ENCODE measurements around the gene RPL32. TPM values are rescaled to one million over a fixed set of nuclear protein-coding genes. Genes with fewer than 3 reads are reported as not detected.
"Not testable (repeated sequence)": the region's sequence is repeated elsewhere in the genome, so short reads cannot be mapped to it uniquely, and the experiment has no call there.

The RPL32 gene
- total and polyA plus RNA-seq, 2 of the 4 experiments (the other 2 are of a cell fraction), result 566 to 1,856 TPM

DNA sequence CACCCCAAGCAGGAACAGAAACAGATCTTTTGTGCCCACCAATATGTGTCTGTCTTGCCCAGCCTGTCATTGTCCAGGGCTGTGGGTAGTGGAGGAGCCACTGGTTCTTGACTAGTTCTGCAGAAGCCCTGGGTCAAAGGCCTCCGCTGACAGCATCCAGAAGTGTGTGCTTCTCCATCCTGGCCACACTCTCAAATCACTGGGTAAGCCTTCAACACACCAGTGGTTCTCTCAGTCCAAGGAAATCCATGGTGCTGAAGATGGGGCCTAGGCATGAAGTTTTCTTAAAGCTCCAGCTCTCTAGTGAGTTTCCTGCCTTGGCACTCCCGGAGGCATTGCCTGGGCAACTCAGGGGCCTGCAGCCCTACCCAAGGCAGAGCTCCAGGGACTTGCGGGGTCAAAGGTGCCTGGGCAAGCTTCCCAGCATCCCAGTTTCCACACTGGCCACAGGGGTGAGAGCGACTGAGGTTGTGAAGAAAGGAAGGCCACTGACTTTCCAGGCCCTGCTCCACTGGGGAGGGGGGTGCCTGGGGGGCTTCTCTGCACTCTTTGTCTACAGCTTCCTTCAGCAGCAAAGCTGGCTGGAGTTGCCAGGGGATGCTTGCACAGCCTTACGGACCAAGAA is 37.9 kb upstream of the RPL32 start:
- Histone ChIP-seq H3K9ac (ENCODE audit: low read depth, low read length) (no peak overlapping the region), H3K36me3 (ENCODE audit: control insufficient read depth, insufficient read depth, low read length) (no peaks in the 10 kb centered on the region), H3K27me3 (ENCODE audit: control insufficient read depth, insufficient read depth, low read length) (peaks cover 28% of the 10 kb centered on the region), H3K4me1 (ENCODE audit: control insufficient read depth, insufficient read depth, low read length) (no peaks in the 10 kb centered on the region), H2AK9ac (replicated peaks; ENCODE audit: low read depth, low read length, poor library complexity) (no peak overlapping the region), H3K9me1 (ENCODE audit: insufficient read depth, low read length) (no peaks in the 10 kb centered on the region), H3K4ac (ENCODE audit: low read depth, low read length) (no peak overlapping the region), H3K14ac (replicated peaks; ENCODE audit: low read depth, low read length) (no peak overlapping the region), H3K9me3 (ENCODE audit: control insufficient read depth, insufficient read depth, low read length) (no peaks in the 10 kb centered on the region), H2BK15ac (ENCODE audit: low read depth, low read length) (no peak overlapping the region), H2AK5ac (ENCODE audit: low read depth, low read length) (no peak overlapping the region), H4K91ac (ENCODE audit: insufficient read depth, low read depth, low read length) (no peak overlapping the region), H2BK5ac (ENCODE audit: low read depth, low read length, poor library complexity, severe bottlenecking) (no peak overlapping the region), H3K4me2 (ENCODE audit: low read depth, low read length) (no peak overlapping the region), H2AFZ (replicated peaks; ENCODE audit: low read length, poor library complexity) (no peak overlapping the region), H3K56ac (ENCODE audit: extremely low read depth, insufficient read depth, low read length) (no peak overlapping the region), H4K8ac (ENCODE audit: low read depth in 2 of 2, low read length in 2 of 2) (no peak overlapping the region), H3K18ac (ENCODE audit: low read depth, low read length) (no peak overlapping the region), H3K4me3 (ENCODE audit: insufficient read depth, low read depth, low read length) (no peak overlapping the region), H4K5ac (ENCODE audit: low read depth, low read length) (no peak overlapping the region), H4K20me1 (ENCODE audit: insufficient read depth, low read length) (no peaks in the 10 kb centered on the region), H2BK120ac (ENCODE audit: low read depth, low read length) (no peak overlapping the region), H2BK20ac (ENCODE audit: low read depth, low read length) (no peak overlapping the region), H3K79me1 (ENCODE audit: low read depth in 1 of 2, low read length in 2 of 2) (no peaks in the 10 kb centered on the region), H3K27ac (ENCODE audit: insufficient read depth, low read length) (no peak overlapping the region), H3K23ac (ENCODE audit: low read depth, low read length) (no peak overlapping the region)
- POLR2A ChIA-PET (ENCODE audit: unreplicated experiment), result no interaction called here
- intact Hi-C loops (cut with micrococcal nuclease) (no loop called here), dilution Hi-C loops (cut with HindIII; ENCODE audit: low sequenced_read_pairs, unreplicated experiment) (no loop called here), in situ Hi-C loops (cut with MboI; ENCODE audit: low sequenced_read_pairs) (loop anchor here (25.0 kb wide), 1 partner anchor 742 kb away; no protein-coding TSS in a partner anchor)
- CTCF ChIA-PET, result interaction anchor here (1.6 kb wide), 1 partner anchor 11 kb away, joined by 4 read pairs; no protein-coding TSS in a partner anchor
- no peak for TF ChIP-seq SMC3 (IDR thresholded peaks at IDR 0.05; ENCODE audit: low read depth, low read length)
- no peak for TF ChIP-seq BHLHE40 (IDR thresholded peaks at IDR 0.05; ENCODE audit: low read depth, low read length)
- TF ChIP-seq RFX5 (IDR thresholded peaks at IDR 0.05; ENCODE audit: low read depth, low read length), result no peak
- TF ChIP-seq CEBPB (IDR thresholded peaks at IDR 0.05; ENCODE audit: low read depth, low read length), result no peak
- no peak for TF ChIP-seq CHD1 (IDR thresholded peaks at IDR 0.05; ENCODE audit: low read depth, low read length)
- TF ChIP-seq MAFK (IDR thresholded peaks at IDR 0.05; ENCODE audit: low read depth, low read length), result no peak
- no peak for TF ChIP-seq RCOR1 (IDR thresholded peaks at IDR 0.05; ENCODE audit: insufficient replicate concordance, low read length)
- TF ChIP-seq RAD21 (IDR thresholded peaks at IDR 0.05; ENCODE audit: low read length), result no peak
- ATAC-seq (ENCODE audit: low read depth), result no peak
- 100% methylated on average over 1 of the region's 5 CpGs; no CpG with 5 or more reads in 1 of the 2 experiments for WGBS, 2 experiments (ENCODE audit: extremely low coverage in 2 of 2, insufficient read length in 1 of 2)
- no TSS peak for BruUV-seq (replicated peaks)
- DNase-seq, result no peak

DNA sequence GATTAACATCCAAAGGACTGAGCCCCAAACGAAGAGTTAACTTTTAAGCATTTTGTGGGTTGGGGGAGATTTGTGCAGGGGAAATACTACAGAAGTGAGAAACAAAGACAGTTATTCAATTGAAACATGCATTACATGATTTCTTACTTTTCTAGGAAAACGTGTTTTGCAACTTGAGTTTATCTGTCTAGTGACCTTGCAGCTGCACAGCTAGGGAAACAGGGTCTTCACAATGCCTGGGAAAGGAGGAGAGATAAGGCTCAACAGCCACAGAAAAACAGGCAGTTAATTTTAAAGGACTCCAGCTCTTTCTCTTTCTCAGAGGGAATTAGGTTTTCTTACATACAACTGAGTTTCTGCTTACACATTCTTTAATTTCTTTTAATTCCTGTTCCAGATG is 37.4 kb upstream of the RPL32 start:
- in situ Hi-C loops (cut with MboI; ENCODE audit: low sequenced_read_pairs), result loop anchor here (25.0 kb wide), 1 partner anchor 741 kb away; no protein-coding TSS in a partner anchor
- WGBS, 2 experiments (ENCODE audit: extremely low coverage in 2 of 2, insufficient read length in 1 of 2), result 0% methylated on average over 1 of the region's 2 CpGs; no CpG with 5 or more reads in 1 of the 2 experiments

More for the DNA sequence above, 37.4 kb upstream of the RPL32 start:
- H3K79me1 ChIP-seq (ENCODE audit: low read depth in 1 of 2, low read length in 2 of 2); H3K18ac ChIP-seq (ENCODE audit: low read depth, low read length); H3K23ac ChIP-seq (ENCODE audit: low read depth, low read length); BruUV-seq (replicated peaks); H3K4me1 ChIP-seq (ENCODE audit: control insufficient read depth, insufficient read depth, low read length); intact Hi-C loops (cut with micrococcal nuclease); dilution Hi-C loops (cut with HindIII; ENCODE audit: low sequenced_read_pairs, unreplicated experiment); H3K9me3 ChIP-seq (ENCODE audit: control insufficient read depth, insufficient read depth, low read length); H2AK5ac ChIP-seq (ENCODE audit: low read depth, low read length); H3K14ac ChIP-seq (replicated peaks; ENCODE audit: low read depth, low read length); H3K4ac ChIP-seq (ENCODE audit: low read depth, low read length); H2BK20ac ChIP-seq (ENCODE audit: low read depth, low read length); H2BK120ac ChIP-seq (ENCODE audit: low read depth, low read length); DNase-seq; H3K9ac ChIP-seq (ENCODE audit: low read depth, low read length); H3K56ac ChIP-seq (ENCODE audit: extremely low read depth, insufficient read depth, low read length); H4K91ac ChIP-seq (ENCODE audit: insufficient read depth, low read depth, low read length); H3K4me2 ChIP-seq (ENCODE audit: low read depth, low read length); H2BK5ac ChIP-seq (ENCODE audit: low read depth, low read length, poor library complexity, severe bottlenecking); H3K4me3 ChIP-seq (ENCODE audit: insufficient read depth, low read depth, low read length); H4K20me1 ChIP-seq (ENCODE audit: insufficient read depth, low read length); H3K36me3 ChIP-seq (ENCODE audit: control insufficient read depth, insufficient read depth, low read length); H2AK9ac ChIP-seq (replicated peaks; ENCODE audit: low read depth, low read length, poor library complexity); H4K5ac ChIP-seq (ENCODE audit: low read depth, low read length); H2AFZ ChIP-seq (replicated peaks; ENCODE audit: low read length, poor library complexity); ATAC-seq (ENCODE audit: low read depth); H3K9me1 ChIP-seq (ENCODE audit: insufficient read depth, low read length); H2BK15ac ChIP-seq (ENCODE audit: low read depth, low read length); POLR2A ChIA-PET (ENCODE audit: unreplicated experiment); H4K8ac ChIP-seq (ENCODE audit: low read depth in 2 of 2, low read length in 2 of 2); H3K27ac ChIP-seq (ENCODE audit: insufficient read depth, low read length): not testable (repeated sequence)
- CTCF ChIA-PET, result interaction anchor here (1.6 kb wide), 1 partner anchor 11 kb away, joined by 4 read pairs; no protein-coding TSS in a partner anchor
- H3K27me3 ChIP-seq (ENCODE audit: control insufficient read depth, insufficient read depth, low read length), result peaks cover 30% of the 10 kb centered on the region
